Neuronal stem cell (in vitro differentiated cells): Measurements from ENCODE around the gene TMEM181.

Source experiments
- DNase-seq: peaks from one replicate; pipeline ENCODE4 v3.0.0-alpha.2; 2013; ENCODE audit warnings: low spot score
- H2AFZ ChIP-seq: one replicate; pipeline ENCODE4 v1.6.1; 2013; ENCODE audit warnings: mild to moderate bottlenecking, low read length, inconsistent platforms
- H2AK5ac ChIP-seq: 2 replicates; pipeline ENCODE4 v1.6.1; 2013; ENCODE audit warnings: low read depth, mild to moderate bottlenecking, inconsistent platforms, low read length, moderate library complexity, mixed read lengths
- H2BK120ac ChIP-seq: 2 replicates; pipeline ENCODE4 v1.6.1; 2013; ENCODE audit warnings: low read depth, mild to moderate bottlenecking, inconsistent platforms, low read length, moderate library complexity, mixed read lengths
- H2BK12ac ChIP-seq: one replicate; pipeline ENCODE4 v1.6.1; 2013; ENCODE audit warnings: low read length, inconsistent platforms
- H2BK15ac ChIP-seq: 2 replicates; pipeline ENCODE4 v1.6.1; 2013; ENCODE audit warnings: mild to moderate bottlenecking, low read length, inconsistent platforms, mixed read lengths
- H2BK5ac ChIP-seq: one replicate; pipeline ENCODE4 v1.6.1; 2013; ENCODE audit warnings: inconsistent platforms, mild to moderate bottlenecking, low read length, moderate library complexity
- H3K14ac ChIP-seq: one replicate; pipeline ENCODE4 v1.6.1; 2013; ENCODE audit warnings: low read length, inconsistent platforms
- H3K18ac ChIP-seq: 2 replicates; pipeline ENCODE4 v1.6.1; 2013; ENCODE audit warnings: low read length, inconsistent platforms
- H3K23ac ChIP-seq: 2 replicates; pipeline ENCODE4 v1.6.1; 2013; ENCODE audit warnings: low read depth, mild to moderate bottlenecking, mixed read lengths, low read length, inconsistent platforms; ENCODE audit not compliant: poor library complexity
- H3K27ac ChIP-seq: replicated peaks from 3 replicates; pipeline ENCODE4 v1.5.1; 2013; ENCODE audit warnings: low read length, inconsistent platforms
- H3K27me3 ChIP-seq, 3 experiments: 2 replicates each; pipeline ENCODE4 v1.6.1; 2013; ENCODE audit warnings: low read length in 3 of 3, mild to moderate bottlenecking in 2 of 3, inconsistent platforms in 1 of 3, low read depth in 1 of 3, mixed read lengths in 1 of 3, moderate library complexity in 1 of 3; ENCODE audit not compliant: control insufficient read depth in 3 of 3, insufficient read depth in 3 of 3
- H3K36me3 ChIP-seq, 2 donors: replicated peaks in 1 of 2; 2 replicates each; pipeline ENCODE4 v1.6.1; 2013; ENCODE audit warnings: low read length in 2 of 2; ENCODE audit not compliant: control insufficient read depth in 2 of 2, insufficient read depth in 2 of 2
- H3K4ac ChIP-seq: 2 replicates; pipeline ENCODE4 v1.6.1; 2013; ENCODE audit warnings: inconsistent platforms, mild to moderate bottlenecking, low read length, moderate library complexity
- H3K4me1 ChIP-seq, 2 donors: 1 replicate in 1 of 2; 2 replicates in 1 of 2; pipeline ENCODE4 v1.6.1; 2013; ENCODE audit warnings: low read length in 2 of 2, low read depth in 1 of 2; ENCODE audit not compliant: control insufficient read depth in 2 of 2, insufficient read depth in 1 of 2
- H3K4me2 ChIP-seq: one replicate; pipeline ENCODE4 v1.6.1; 2013; ENCODE audit warnings: mild to moderate bottlenecking, low read length, inconsistent platforms; ENCODE audit not compliant: insufficient read depth, poor library complexity, severe bottlenecking
- H3K4me3 ChIP-seq, 2 donors: 2 replicates each; pipeline ENCODE4 v1.5.1; 2013; ENCODE audit warnings: low read length in 2 of 2, mild to moderate bottlenecking in 2 of 2, inconsistent platforms in 1 of 2, moderate library complexity in 1 of 2
- H3K79me1 ChIP-seq: one replicate; pipeline ENCODE4 v1.6.1; 2013; ENCODE audit warnings: low read depth, mild to moderate bottlenecking, inconsistent platforms, low read length, moderate library complexity
- H3K9ac ChIP-seq: one replicate; pipeline ENCODE4 v1.6.1; 2013; ENCODE audit warnings: mild to moderate bottlenecking, low read depth, low read length, inconsistent platforms; ENCODE audit not compliant: poor library complexity
- H3K9me3 ChIP-seq, 2 donors: replicated peaks in 1 of 2; 2 replicates each; pipeline versions ENCODE3 to v1.6.1; 2013; ENCODE audit warnings: low read length in 2 of 2, mild to moderate bottlenecking in 2 of 2, inconsistent platforms in 1 of 2, low read depth in 1 of 2, mixed read lengths in 1 of 2, moderate library complexity in 1 of 2; ENCODE audit not compliant: control insufficient read depth in 2 of 2, insufficient read depth in 1 of 2
- H4K8ac ChIP-seq: one replicate; pipeline ENCODE4 v1.6.1; 2013; ENCODE audit warnings: low read depth, mild to moderate bottlenecking, inconsistent platforms, low read length, moderate library complexity
- H4K91ac ChIP-seq: one replicate; pipeline ENCODE4 v1.6.1; 2013; ENCODE audit warnings: low read length, low read depth, mild to moderate bottlenecking, inconsistent platforms; ENCODE audit not compliant: poor library complexity
- WGBS, 2 donors: extraction: QIAGEN DNeasy Blood & Tissue Kit; methylation state at CpG; one replicate each; pipeline ENCODE4 v1.1.7; 2013; ENCODE audit warnings: missing lambda C conversion rate in 2 of 2, mixed read lengths in 1 of 2; ENCODE audit not compliant: insufficient read length in 2 of 2, insufficient replicate concordance in 1 of 2; ENCODE audit errors: extremely low coverage in 2 of 2; 5-methylcytosine and 5-hydroxymethylcytosine counted together

TMEM181 gene

GRCh38 chr6:158608221-158608620 lies 48.3 kb downstream of the TMEM181 start:
- Histone ChIP-seq H3K27ac (no peak overlapping the region), H3K4me3 (no peak overlapping the region), H2BK5ac (no peak overlapping the region), H3K18ac (no peak overlapping the region), H3K27me3 (no peaks in the 10 kb centered on the region), H3K9ac (no peak overlapping the region), H3K4me2 (no peak overlapping the region), H3K79me1 (peaks cover 3% of the 10 kb centered on the region), H3K4me1 (peaks cover 0 to 13% of the 10 kb centered on the region in 2 donors), H4K91ac (no peak overlapping the region), H2BK15ac (no peak overlapping the region), H2BK12ac (no peak overlapping the region), H3K36me3 (peaks cover 26 to 86% of the 10 kb centered on the region in 2 donors), H2BK120ac (no peak overlapping the region), H3K14ac (no peak overlapping the region), H3K23ac (no peak overlapping the region), H2AFZ (no peak overlapping the region), H3K9me3 (no peaks in the 10 kb centered on the region), H4K8ac (no peak overlapping the region), H3K4ac (no peak overlapping the region), H2AK5ac (no peak overlapping the region)
- no CpG with 5 or more reads among the region's 12 CpGs for WGBS, 2 donors
- no peak for DNase-seq

GRCh38 chr6:158609455-158610155 lies 49.7 kb downstream of the TMEM181 start:
- no peak overlapping the region for H2AFZ ChIP-seq
- peaks cover 0 to 13% of the 10 kb centered on the region in 2 donors for H3K4me1 ChIP-seq
- WGBS, 2 donors, result no CpG with 5 or more reads among the region's 13 CpGs
- no peaks in the 10 kb centered on the region for H3K27me3 ChIP-seq
- H2BK15ac ChIP-seq, result no peak overlapping the region
- H3K4ac ChIP-seq, result no peak overlapping the region
- no peaks in the 10 kb centered on the region for H3K9me3 ChIP-seq
- H2BK12ac ChIP-seq, result no peak overlapping the region
- no peak overlapping the region for H3K18ac ChIP-seq
- no peak overlapping the region for H4K8ac ChIP-seq
- H3K4me3 ChIP-seq, result no peak overlapping the region
- no peak overlapping the region for H2BK120ac ChIP-seq
- peaks cover 24 to 88% of the 10 kb centered on the region in 2 donors for H3K36me3 ChIP-seq
- no peak overlapping the region for H3K14ac ChIP-seq
- no peak overlapping the region for H4K91ac ChIP-seq
- peaks cover 1% of the 10 kb centered on the region for H3K79me1 ChIP-seq
- H2BK5ac ChIP-seq, result no peak overlapping the region
- H3K4me2 ChIP-seq, result no peak overlapping the region
- no peak for DNase-seq
- no peak overlapping the region for H3K27ac ChIP-seq
- no peak overlapping the region for H3K9ac ChIP-seq
- H3K23ac ChIP-seq, result no peak overlapping the region
- no peak overlapping the region for H2AK5ac ChIP-seq

- no peaks in the 10 kb centered on the region for H3K9me3 ChIP-seq
- H3K4me1 ChIP-seq, result peaks cover 0 to 13% of the 10 kb centered on the region in 2 donors
- H2AFZ ChIP-seq, result no peak overlapping the region
- H3K27ac ChIP-seq, result no peak overlapping the region
- H3K4me2 ChIP-seq, result no peak overlapping the region
- H3K36me3 ChIP-seq, result peaks cover 24 to 87% of the 10 kb centered on the region in 2 donors
- no peak overlapping the region for H2AK5ac ChIP-seq
- H3K4me3 ChIP-seq, result no peak overlapping the region
- no peak overlapping the region for H3K4ac ChIP-seq
- H2BK120ac ChIP-seq, result no peak overlapping the region
- no peak overlapping the region for H3K9ac ChIP-seq
- H4K91ac ChIP-seq, result no peak overlapping the region
- DNase-seq, result no peak
- no peak overlapping the region for H3K14ac ChIP-seq
- no peak overlapping the region for H2BK12ac ChIP-seq
- no peaks in the 10 kb centered on the region for H3K27me3 ChIP-seq
- no CpG with 5 or more reads among the region's 9 CpGs for WGBS, 2 donors
- H3K79me1 ChIP-seq, result peaks cover 1% of the 10 kb centered on the region
- no peak overlapping the region for H3K18ac ChIP-seq
- H2BK15ac ChIP-seq, result no peak overlapping the region
- H2BK5ac ChIP-seq, result peak overlapping the region; percentile 40
- no peak overlapping the region for H3K23ac ChIP-seq
- no peak overlapping the region for H4K8ac ChIP-seq
Measured at GRCh38 chr6:158610319-158610968, 50.6 kb downstream of the TMEM181 start.

GRCh38 chr6:158611039-158611438 lies 51.1 kb downstream of the TMEM181 start:
- peak overlapping the region; percentile 79 for H3K27ac ChIP-seq
- H2BK12ac ChIP-seq, result peak overlapping the region; percentile 12
- no peak overlapping the region for H3K14ac ChIP-seq
- H3K9me3 ChIP-seq, result no peaks in the 10 kb centered on the region
- peaks cover 0 to 13% of the 10 kb centered on the region in 2 donors for H3K4me1 ChIP-seq
- no peak overlapping the region for H3K23ac ChIP-seq
- no peaks in the 10 kb centered on the region for H3K27me3 ChIP-seq
- no peak for DNase-seq
- H2BK5ac ChIP-seq, result peak overlapping the region; percentile 55
- no peak overlapping the region for H4K91ac ChIP-seq
- H2BK120ac ChIP-seq, result no peak overlapping the region
- H3K9ac ChIP-seq, result no peak overlapping the region
- no peak overlapping the region for H2AK5ac ChIP-seq
- H3K79me1 ChIP-seq, result no peaks in the 10 kb centered on the region
- no peak overlapping the region for H3K4ac ChIP-seq
- no peak overlapping the region for H2AFZ ChIP-seq
- H3K4me2 ChIP-seq, result no peak overlapping the region
- peaks cover 23 to 81% of the 10 kb centered on the region in 2 donors for H3K36me3 ChIP-seq
- no CpG with 5 or more reads among the region's 3 CpGs for WGBS, 2 donors
- no peak overlapping the region for H3K4me3 ChIP-seq
- no peak overlapping the region for H2BK15ac ChIP-seq
- H4K8ac ChIP-seq, result no peak overlapping the region
- H3K18ac ChIP-seq, result peak overlapping the region; percentile 61
